HG03442 (cell line): ENCODE measurements around the gene LRBA.
"Not testable (repeated sequence)": the region's sequence is repeated elsewhere in the genome, so short reads cannot be mapped to it uniquely, and the experiment has no call there.

Experiments used
- ATAC-seq: cut with Tn5 transposase; IDR thresholded peaks from one replicate; pipeline ENCODE4 v1.9.1; 2021; ENCODE audit warnings: mild to moderate bottlenecking, moderate library complexity; ENCODE audit not compliant: unreplicated experiment

The LRBA gene

GRCh38 chr4:150387981-150388380, 627.1 kb downstream of the LRBA start:
- no peak for ATAC-seq

DNA sequence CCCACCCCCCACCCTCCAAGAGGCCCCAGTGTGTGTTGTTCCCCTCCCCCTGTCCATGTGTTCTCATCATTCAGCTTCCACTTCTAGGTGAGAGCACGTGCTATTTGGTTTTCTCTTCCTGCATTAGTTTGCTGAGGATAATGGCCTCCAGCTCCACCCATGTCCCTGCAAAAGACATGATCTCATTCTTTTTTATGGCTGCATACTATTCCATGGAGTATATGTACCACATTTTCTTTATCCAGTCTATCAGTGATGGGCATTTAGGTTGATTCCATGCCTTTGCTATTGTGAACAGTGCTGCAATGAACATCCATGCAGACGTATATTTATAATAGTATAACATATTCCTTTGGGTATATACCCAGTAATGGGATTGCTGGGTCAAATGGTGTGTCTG, 628.7 kb downstream of the LRBA start:
- not testable (repeated sequence) for ATAC-seq

- no peak for ATAC-seq
Observed at GRCh38 chr4:150385606-150386005, 629.5 kb downstream of the LRBA start.

DNA sequence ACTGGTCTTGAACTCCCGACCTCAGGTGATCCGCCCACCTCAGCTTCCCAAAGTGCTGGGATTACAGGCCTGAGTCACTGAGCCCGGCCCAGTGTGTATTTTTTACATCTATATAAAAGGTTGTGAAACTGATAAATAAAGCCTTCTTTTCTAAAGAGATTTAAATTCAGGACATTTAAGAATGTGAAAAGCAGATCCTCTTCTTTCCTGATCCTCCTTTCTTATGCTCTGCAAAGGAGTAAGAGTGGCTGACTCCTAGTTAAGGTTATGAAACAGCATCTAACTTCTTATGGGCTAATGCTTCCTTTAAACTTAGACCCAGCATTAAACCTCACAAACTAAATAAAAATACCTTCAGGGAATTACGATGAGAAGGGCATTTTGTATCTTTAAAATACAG, 630.8 kb downstream of the LRBA start:
- ATAC-seq = no peak

DNA sequence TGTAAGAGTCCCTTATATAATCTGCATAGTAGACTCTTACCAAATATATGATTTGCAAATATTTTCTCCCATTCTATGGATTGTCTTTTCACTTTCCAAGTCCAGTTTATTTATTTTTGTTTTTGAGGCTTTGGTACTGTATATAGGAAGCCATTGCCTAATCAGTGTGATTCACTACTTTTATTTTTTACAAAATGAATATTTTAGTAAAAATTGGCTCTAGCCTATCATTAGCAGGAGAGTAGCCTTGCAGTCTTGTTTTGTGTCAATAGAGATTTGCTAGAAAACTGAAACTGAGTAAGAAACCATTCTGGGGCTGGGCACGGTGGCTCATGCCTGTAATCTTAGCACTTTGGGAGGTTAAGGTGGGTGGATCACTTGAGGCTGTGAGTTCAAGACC, 633.1 kb downstream of the LRBA start:
- ATAC-seq = no peak

GRCh38 chr4:150381609-150382008, 633.5 kb downstream of the LRBA start:
- ATAC-seq = no peak

- no peak for ATAC-seq
Observed at GRCh38 chr4:150381036-150381435, 634.0 kb downstream of the LRBA start.

DNA sequence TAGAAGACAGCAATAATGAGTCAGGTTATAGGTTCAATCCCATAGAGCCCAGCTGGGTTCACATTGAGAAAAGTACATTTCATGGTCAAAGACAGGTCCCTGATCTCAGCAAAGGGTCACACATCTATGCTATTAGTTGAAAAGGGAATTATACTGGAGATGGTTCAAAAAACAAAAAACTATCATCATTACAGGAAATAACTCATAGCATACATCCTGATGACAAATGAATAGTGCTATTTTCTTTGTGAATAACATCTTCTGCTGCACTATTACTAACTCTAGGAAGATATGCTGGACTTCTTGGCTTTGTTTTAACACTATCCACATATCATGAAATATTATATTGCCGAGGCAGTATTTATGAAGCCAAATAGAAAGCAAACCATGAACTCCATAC, 635.6 kb downstream of the LRBA start:
- no peak for ATAC-seq

DNA sequence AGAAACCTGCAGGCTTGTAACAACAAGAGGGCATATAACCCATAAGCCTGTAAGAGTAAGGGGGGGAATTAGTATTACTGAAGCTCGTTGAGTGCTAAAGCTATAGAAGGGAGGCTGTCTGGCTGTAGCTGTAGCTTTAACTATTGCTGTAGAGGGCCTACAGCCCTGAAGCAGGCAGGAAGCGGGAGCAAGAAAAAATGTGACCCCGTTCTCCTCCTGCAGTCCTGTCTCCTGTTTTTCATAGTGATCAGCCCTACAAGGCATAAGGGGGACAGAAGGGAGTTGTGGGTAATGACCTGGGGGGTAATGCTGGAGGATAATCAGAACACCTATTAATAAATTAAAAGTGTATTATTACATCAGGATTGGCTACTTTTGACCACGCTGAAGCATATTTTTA, 640.1 kb downstream of the LRBA start:
- no peak for ATAC-seq

DNA sequence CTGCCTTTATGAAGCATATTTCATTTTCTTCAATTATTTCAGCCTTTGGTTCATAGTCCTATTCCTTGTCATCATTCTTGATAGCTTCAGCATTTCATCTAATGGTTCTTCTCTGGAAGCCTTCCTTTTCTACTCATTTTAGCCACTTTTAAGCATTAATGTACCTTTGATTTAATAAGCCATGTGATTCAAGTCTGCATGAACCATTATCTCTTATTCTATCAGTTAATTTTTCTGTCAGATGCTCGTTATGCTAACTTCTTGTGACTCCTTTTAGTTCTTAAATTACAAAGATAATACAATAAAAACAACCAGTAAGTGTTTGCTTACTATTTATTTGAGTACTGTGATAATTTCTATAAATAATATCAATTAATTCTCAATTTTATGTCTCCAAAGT, 643.2 kb downstream of the LRBA start:
- no peak for ATAC-seq

- no peak for ATAC-seq
Observed at GRCh38 chr4:150369434-150370380, 645.4 kb downstream of the LRBA start.

- no peak for ATAC-seq
Observed at GRCh38 chr4:150368667-150369066, 646.4 kb downstream of the LRBA start.

GRCh38 chr4:150367326-150367725, 647.8 kb downstream of the LRBA start:
- no peak for ATAC-seq

DNA sequence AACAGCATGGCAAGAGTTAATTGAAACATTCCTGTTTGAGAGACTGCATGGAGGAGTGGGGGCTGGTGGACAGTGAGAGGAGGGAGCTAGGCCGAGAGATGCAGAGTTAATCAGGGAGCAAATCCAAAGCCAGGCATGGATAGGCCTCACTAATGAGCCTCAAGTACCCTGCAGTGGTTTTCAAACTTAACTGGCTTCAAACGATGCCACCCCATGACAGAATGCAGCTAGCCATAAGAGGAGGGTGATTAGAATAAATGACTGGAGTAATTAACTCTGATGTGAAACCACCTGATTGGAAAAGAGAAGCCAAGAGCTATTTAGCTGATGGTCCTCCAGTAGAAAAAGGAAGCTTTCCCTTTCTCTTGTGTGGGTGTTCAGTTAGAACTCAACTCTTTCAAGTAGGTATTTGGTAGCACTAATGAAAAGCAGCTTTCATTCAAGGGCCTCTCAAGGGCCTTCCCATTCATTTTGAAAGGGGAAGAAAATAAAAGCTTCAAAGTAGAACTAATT, 648.5 kb downstream of the LRBA start:
- ATAC-seq = peak; percentile 91

DNA sequence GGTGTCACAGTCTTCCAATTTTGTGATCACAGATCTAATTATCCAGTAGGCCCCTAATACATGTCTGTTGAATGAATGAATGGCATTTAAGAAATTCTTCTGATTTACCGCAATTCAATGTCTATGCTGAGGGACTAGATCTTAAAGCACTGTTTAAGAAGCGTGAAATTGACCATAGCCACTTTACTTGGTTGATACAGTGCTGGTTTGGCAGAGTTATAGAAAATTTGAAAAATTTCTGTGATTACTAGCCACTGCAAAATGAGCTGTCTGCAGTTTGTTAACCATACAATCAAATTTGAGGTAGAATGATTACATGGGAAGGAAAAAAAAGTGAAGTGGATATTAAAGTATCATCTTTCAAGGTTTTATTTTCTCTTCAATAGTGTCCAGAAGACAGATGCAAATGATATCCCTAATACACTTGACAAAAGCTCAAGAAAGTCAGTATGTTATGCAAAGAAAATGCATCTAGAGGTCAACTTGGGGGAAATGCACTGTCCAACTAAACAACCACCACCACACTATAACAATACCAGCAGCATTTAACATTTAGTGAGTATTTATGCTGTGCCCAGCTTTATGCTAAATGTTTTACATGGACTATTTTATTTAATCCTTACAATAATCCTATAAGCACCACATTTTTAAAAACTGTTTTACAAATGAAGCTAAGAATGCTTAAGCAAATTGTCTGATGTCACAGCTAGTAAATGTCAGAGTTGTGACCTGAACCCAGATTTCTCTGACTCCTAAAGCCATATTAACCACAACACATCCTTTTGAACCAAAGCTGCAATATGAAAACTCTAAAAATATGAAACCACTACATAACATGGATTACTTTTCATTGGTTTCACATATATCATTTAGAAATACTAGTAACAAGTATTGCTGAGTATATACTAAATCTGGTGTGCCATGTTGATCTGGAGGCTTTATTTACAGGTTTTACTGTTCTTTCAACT, 651.1 kb downstream of the LRBA start:
- peak; percentile 47 for ATAC-seq

GRCh38 chr4:150358691-150359090, 656.4 kb downstream of the LRBA start:
- ATAC-seq = no peak

GRCh38 chr4:150357829-150358228, 657.3 kb downstream of the LRBA start:
- ATAC-seq = no peak

GRCh38 chr4:150355858-150356455, 659.1 kb downstream of the LRBA start:
- ATAC-seq = no peak

DNA sequence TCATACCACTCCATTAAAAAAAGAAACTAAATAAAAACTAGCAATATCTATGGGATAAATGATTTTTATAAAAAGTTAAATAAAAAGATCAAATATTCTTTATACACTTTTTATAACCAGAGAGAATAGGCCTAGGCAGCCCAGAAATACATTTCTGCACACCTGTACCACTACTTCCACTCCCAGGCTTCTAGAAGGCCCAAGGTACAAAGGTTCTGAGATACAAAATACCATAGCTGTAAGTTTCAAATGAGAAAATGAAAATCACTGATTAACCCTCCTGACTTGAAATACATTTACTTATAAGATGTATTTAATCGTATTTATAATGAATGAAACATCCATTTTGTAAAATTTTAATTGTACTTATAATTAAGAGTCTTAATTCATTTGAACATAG, 659.7 kb downstream of the LRBA start:
- no peak for ATAC-seq

GRCh38 chr4:150354214-150354796, 660.8 kb downstream of the LRBA start:
- no peak for ATAC-seq

- no peak for ATAC-seq
Observed at GRCh38 chr4:150348079-150348478, 667.0 kb downstream of the LRBA start.
